HG02642 (cell line): ENCODE data around the gene CAPS2.

Source experiments
- ATAC-seq: cut with Tn5 transposase; IDR thresholded peaks from one replicate; pipeline ENCODE4 v1.9.1; 2021; ENCODE audit warnings: mild to moderate bottlenecking; ENCODE audit not compliant: unreplicated experiment, poor library complexity

CAPS2 gene

GRCh38 chr12:75305412-75306332 lies 24.5 kb downstream of the CAPS2 start:
- no peak for ATAC-seq

GRCh38 chr12:75302781-75303180 lies 27.3 kb downstream of the CAPS2 start:
- ATAC-seq: no peak

GRCh38 chr12:75302225-75302624 lies 27.9 kb downstream of the CAPS2 start:
- no peak for ATAC-seq

GRCh38 chr12:75294797-75295196 lies 35.3 kb downstream of the CAPS2 start:
- no peak for ATAC-seq

- no peak for ATAC-seq
Measured at GRCh38 chr12:75294336-75294735, 35.8 kb downstream of the CAPS2 start.

GRCh38 chr12:75291014-75291413 lies 39.1 kb downstream of the CAPS2 start:
- ATAC-seq: no peak

- ATAC-seq: no peak
Measured at GRCh38 chr12:75289753-75290152, 40.4 kb downstream of the CAPS2 start.

- no peak for ATAC-seq
Measured at GRCh38 chr12:75288860-75289259, 41.3 kb downstream of the CAPS2 start.

GRCh38 chr12:75275702-75276101 lies 54.4 kb downstream of the CAPS2 start:
- no peak for ATAC-seq

- no peak for ATAC-seq
Measured at GRCh38 chr12:75271576-75271975, 58.5 kb downstream of the CAPS2 start.

GRCh38 chr12:75270157-75270556 lies 60.0 kb downstream of the CAPS2 start:
- no peak for ATAC-seq

GRCh38 chr12:75269209-75269608 lies 60.9 kb downstream of the CAPS2 start:
- no peak for ATAC-seq

- ATAC-seq: no peak
Measured at GRCh38 chr12:75260316-75260715, 69.8 kb downstream of the CAPS2 start.

- no peak for ATAC-seq
Measured at GRCh38 chr12:75259143-75259542, 71.0 kb downstream of the CAPS2 start.

- ATAC-seq: no peak
Measured at GRCh38 chr12:75257510-75257909, 72.6 kb downstream of the CAPS2 start.

GRCh38 chr12:75245108-75245507 lies 85.0 kb downstream of the CAPS2 start:
- no peak for ATAC-seq

- ATAC-seq: peak; percentile 54
Measured at GRCh38 chr12:75239987-75240386, 90.1 kb downstream of the CAPS2 start.

- no peak for ATAC-seq
Measured at GRCh38 chr12:75236206-75236605, 93.9 kb downstream of the CAPS2 start.

- ATAC-seq: no peak
Measured at GRCh38 chr12:75227132-75227531, 103.0 kb downstream of the CAPS2 start.
